G401.6 (cell line): ENCODE measurements around the gene SIGLEC1.

Experiments used
- FAIRE-seq: peaks from 2 replicates; lab custom pipeline; 2012; peaks lifted over from hg19 to GRCh38; lab: Jason Lieb, UNC

The SIGLEC1 gene

DNA sequence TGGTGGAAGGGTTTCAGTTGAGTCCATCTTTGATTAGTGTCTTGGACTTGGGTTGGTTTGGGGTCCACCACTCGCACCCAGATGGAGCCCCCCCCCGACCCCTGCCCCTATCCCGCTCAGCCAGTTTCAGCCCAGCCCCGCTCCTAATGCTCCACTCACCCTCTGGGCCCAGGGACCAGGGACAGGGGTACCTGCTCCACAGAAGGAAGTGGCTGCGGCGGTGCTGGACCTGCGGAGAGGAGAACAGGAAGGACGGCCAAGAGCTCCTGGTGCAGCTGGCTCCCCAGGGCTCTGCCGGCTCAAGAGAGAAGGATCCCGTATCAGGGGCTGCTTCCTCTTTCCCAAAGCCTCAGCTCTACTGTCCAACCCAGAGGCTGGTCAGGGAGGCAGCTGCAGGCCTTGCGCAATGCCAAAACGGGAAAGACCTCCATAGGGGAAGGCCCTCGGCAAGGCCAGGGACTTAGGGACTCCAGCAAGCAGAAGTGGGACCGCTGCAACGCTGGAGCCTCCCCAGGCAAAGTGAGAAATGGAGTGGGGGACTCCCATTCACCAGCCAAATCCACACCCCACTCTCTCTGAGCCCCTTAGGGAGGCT, at the start of gene SIGLEC1:
Gene SIGLEC1 (minus strand): TSS at position 322 of the 595 bp plus-strand sequence. CDS start 5,472 bp downstream, outside the sequence.
- FAIRE-seq = no peak

DNA sequence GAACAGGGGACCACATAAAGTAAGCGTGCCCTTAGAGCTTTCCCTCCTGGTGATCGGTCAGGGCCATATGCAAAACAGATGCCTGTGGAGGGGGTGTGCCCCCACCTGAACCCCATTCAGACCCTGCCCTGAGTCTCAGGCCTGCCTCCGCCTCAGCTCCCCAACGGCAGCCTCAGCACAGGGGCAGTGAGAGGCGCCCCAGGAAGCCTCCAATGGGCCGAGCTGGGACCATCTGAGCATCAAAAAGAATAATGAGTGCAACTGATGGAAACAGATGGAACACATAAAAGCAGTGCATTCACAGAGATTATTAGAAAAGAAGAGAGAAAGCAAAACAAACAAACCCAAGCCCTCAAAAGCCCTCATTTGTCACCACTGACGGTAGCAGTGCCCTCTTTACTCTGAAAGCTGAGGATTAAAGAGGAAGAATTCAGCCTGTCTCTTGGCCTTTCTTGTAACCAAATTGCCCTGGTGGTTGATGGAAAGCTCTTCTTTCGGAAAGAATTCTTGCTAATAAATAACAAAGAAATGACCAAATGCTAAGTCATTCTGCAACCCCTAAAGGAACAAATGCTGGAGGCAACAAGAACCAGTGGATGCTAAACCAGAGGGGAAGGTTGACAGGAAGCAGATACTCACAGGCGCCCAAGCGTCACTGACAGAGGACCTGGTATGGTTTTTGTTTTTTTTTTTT, 48.4 kb upstream of the SIGLEC1 start:
- no peak for FAIRE-seq

DNA sequence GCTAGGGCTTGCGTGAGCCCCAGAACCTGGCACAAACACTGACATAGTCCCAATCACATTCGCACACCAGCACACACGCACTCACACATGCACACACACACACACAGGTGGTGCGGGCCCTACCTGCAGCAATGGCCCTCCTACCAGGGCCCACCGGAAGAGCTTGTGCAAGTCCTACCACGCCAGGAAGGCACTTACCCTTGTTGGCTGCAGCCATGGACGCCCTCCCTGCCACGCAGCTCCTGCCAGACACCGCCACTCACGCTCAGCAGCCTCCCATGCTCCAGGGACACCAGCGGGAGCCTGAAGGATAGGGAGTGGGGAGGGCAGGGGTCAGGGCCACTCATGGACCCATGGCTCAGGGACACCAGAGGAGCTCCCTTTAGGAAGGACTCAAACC, 47.5 kb upstream of the SIGLEC1 start:
- FAIRE-seq = no peak

DNA sequence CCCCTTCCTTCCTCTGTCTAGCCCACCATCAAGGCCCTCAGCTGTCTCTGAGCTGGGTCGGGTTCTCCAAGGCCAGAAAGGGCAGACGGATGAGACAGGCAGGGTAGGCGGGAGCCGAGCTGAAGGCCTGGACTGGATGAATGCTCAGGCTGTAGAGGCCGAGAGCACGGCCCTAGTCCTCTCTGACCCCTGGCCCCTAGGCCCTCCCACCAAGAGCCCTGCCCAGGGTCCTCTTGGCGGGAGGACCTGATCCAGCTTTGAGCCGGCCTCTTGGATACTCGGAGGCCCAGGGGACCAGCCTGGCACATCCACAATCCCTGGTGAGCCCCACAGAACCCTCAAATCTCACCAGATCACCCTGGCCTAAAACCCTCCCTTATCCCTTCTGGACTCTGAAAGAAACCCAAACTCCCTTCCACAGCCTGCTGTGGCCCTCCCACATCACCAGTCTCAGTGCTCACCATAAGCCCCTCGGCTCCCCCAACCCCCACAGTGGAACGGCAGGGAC, 47.0 kb upstream of the SIGLEC1 start:
- no peak for FAIRE-seq

DNA sequence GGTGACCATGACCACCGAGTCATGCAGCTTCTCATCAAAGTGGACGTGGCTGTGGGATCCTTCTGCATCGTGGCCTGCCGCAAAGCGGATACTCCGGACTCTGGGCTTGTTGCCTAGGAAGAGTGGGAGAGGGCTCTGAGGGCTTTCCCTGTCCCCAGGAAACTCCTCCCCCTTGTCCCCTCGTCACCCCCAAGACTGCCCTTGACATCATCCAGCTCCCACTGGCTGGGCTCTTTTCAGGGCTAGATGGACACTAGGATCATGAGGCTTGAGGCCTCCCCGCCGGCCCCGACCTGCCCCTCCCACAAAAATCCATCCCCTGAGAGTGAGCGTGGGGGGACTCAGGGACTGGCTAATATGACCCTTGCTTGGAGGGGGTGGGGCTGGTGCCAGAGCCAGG, 46.2 kb upstream of the SIGLEC1 start:
- no peak for FAIRE-seq

DNA sequence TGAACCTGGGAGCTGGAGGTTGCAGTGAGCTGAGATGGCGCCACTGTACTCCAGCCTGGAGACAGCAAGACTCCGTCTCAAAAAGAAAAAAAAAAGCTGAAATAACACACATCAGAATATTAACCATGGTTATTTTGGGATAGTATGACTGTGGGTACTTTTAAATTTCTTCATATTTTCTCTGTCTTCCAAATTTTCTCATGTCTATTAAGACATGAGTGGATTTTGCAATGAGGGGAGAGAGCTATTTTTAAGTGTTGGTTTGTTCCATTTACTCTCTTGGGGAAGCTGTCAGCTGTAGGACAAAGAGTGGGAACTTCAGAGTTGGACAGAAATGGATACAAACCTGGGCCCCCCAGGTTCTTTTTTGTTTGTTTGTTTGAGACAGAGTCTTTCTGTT, 44.9 kb upstream of the SIGLEC1 start:
- no peak for FAIRE-seq

DNA sequence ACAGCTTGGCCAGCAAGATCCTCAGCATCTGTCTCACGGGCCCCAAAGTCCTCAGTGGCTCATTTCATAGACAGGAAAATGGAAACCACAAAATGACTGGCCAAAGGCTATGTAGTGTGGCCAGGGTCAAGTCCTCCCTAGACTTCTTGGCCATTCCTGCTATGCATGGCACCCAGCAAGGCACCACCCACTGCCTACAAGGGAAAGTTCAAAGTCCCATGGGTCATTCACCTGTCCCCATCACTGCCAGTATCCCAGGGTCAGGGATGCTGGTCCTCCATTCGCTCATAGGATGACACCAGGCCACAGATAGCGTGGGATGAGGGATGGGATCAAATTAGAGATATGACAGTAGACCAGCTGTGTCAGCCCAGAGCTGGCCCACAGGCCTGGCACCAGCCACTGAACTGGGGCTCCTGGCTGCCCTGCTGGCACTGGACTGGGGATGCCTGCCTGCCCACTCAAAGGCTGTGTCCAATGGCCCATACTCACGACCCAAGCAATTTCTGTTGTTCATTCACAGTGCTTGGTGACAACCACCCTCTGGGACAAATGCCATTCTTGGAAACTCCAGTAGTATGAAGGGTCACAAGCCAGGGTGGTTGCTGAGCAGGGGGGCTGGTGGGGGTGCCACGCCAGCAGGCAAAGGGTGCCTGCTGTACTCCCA, 43.5 kb upstream of the SIGLEC1 start:
- FAIRE-seq = no peak

DNA sequence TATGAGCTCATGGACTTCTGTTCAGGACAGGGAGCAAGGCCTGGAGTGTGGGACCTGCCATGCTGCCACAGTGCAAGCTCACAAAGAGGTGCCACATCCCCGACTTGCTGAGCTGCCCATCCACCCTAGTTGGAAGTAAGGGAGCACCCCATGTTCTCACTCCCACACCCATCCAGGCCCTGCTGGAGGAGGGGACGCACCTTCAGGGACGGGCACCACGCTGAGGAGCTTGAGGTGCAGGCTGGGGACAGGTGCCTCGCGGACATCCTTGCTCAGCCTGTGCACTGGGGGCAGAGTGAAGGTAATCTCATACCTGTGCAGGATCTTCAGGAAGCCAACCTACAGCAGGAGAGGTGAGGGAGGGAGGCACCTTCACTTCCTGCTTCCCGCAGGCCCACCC, 42.9 kb upstream of the SIGLEC1 start:
- FAIRE-seq = no peak

DNA sequence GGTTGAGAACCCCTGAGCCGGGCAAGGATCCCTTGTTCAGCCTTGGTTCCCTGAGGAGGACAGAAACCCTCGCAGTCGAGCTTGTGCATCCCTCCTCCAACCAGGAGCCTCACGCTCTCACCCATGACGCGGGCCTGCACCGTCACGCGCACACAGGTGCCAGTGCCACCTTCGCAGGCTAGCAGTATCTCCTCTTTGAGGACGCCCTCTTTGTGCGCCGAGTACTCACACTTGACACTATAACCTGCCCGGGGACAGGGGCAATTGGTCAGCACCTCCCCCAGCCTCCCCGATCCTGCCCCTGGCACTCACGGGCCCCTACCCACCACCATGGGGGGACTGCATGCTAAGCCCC, 41.9 kb upstream of the SIGLEC1 start:
- no peak for FAIRE-seq

DNA sequence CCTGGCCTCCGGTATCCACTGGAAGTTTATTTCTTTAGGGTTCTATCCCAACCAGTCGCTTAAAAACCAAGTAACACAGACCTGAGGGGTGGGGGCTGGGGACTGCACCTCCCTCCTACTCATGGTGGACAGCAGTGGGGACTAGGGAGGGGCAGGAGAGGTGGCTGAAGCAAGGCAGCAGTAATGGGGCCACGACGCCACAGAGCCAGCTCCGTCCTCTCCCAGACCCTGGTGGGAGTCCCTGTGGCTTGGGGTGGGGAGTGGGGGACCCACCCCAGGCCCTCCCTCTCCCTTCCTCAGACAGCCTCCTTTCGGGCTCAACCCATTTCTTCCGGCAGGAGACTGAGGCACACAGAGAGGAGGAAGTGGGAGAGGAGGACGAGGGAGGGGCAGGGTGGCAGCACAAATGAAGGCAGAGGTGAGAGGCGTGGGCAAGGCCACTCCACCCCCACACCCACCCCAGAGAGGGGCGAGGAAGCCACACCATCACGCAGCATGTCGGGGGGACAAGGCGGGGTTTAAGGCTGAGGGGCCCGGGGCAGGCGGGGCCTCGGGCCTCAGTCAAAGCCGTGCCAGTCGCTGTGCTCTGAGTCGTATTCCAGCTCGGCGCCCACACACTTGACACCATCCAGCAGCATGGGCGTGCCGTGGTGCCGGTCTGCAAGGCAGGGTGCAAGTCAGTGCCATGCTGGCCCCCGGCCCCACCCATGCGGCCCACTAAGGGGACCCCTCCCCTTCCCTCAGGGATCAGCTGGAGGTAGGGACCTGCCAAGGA, 41.3 kb upstream of the SIGLEC1 start:
- no peak for FAIRE-seq

DNA sequence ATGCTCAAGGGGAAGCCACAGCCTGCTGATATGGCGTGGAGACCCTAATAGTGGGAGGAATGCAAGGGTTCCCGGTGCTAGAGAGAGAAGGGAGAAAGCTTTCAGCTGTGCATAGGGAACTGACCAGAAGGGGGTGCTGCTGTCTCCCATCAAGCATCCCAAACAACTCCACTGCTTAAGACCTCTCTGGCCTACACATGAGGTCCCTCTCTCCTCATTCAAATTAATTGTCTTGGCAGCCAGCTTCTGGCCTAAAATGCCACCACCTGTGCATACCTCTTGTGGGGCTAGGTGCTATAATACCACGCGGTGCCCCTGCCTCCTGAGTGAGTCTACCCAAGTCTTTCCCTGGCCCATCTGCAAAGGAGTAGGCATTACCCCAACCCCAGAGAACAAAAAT, 40.7 kb upstream of the SIGLEC1 start:
- FAIRE-seq = no peak

DNA sequence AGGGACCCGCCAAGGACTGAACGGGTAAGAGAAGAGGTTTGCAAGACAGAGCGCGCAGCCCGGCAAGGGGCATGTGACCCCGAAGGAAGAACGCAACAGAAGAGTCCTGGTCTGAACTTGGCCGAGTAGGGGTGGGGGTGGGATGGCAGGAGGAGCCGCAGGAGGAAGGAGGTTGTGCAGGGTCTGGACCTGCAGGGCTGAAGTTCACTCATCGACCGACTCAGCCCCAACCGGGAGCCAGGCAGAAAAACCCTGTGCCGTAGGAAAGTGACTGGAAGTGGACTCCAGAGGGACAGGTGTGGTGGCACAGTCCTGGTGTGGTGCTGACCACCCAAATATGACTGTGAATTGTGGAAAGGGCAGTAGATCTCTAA, 40.0 kb upstream of the SIGLEC1 start:
- FAIRE-seq = no peak

DNA sequence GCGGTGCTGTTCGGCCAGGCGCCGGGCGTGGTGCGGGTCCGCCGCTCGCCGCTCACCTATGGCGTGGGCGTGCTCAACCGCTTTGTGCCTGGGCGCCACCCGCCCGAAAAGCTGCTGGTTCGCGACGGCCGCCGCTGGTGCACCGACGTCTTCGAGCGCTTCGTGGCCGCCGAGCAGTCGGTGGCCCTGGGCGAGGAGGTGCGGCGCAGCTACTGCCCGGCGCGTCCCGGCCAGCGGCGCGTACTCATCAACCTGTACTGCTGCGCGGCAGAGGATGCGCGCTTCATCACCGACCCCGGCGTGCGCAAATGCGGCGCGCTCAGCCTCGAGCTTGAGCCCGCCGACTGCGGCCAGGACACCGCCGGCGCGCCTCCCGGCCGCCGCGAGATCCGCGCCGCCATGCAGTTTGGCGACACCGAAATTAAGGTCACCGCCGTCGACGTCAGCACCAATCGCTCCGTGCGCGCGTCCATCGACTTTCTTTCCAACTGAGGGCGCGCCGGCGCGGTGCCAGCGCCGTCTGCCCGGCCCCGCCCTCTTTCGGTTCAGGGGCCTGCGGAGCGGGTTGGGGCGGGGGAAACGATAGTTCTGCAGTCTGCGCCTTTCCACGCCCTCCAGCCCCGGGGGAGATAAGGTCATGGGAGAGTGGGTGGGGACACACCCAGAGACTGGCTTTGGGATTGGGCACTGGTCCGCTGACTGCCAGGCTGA, 39.4 kb upstream of the SIGLEC1 start:
- no peak for FAIRE-seq

DNA sequence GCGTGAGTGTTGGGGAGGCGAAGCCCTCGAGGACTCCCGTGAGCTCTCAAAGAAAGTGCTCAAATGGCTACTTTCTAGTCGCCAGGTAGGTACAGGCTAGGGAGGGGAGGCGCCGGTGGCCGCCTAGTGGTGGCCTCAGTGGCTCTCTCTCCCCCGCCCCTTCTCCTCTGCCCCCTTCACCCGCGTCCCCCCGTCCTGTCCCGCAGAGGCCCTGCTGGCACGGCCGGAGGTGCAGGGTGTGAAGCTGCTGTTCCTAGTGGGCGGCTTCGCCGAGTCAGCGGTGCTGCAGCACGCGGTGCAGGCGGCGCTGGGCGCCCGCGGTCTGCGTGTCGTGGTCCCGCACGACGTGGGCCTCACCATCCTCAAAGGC, 38.9 kb upstream of the SIGLEC1 start:
- FAIRE-seq = no peak

DNA sequence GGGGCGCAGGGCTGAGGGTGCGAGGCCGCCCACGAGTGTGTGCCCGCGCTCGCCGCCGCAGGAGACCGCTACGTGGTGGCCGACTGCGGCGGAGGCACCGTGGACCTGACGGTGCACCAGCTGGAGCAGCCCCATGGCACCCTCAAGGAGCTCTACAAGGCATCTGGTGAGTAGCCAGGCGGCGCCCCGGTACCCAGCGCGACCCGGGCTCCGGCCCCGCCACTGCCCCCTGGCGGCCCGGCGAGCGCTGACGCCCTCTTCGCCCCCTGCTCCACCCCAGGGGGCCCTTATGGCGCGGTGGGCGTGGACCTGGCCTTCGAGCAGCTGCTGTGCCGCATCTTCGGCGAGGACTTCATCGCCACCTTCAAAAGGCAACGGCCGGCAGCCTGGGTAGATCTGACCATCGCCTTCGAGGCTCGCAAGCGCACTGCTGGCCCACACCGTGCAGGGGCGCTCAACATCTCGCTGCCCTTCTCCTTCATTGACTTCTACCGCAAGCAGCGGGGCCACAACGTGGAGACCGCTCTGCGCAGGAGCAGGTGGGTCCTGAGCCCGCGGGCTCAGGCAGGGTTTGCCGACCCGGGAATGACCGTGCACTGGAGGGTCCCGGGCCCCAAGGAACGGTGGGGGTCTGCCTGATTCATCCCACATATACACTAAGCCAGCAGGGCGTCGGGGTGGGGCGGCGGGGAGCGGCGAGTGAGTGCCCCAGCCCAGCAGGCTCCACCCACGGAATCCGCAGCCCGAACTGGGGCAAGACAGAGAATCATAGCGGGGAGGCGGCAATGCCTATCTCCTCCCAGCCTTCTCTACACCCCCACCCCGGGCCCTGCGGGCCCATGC, 37.5 kb upstream of the SIGLEC1 start:
- no peak for FAIRE-seq

DNA sequence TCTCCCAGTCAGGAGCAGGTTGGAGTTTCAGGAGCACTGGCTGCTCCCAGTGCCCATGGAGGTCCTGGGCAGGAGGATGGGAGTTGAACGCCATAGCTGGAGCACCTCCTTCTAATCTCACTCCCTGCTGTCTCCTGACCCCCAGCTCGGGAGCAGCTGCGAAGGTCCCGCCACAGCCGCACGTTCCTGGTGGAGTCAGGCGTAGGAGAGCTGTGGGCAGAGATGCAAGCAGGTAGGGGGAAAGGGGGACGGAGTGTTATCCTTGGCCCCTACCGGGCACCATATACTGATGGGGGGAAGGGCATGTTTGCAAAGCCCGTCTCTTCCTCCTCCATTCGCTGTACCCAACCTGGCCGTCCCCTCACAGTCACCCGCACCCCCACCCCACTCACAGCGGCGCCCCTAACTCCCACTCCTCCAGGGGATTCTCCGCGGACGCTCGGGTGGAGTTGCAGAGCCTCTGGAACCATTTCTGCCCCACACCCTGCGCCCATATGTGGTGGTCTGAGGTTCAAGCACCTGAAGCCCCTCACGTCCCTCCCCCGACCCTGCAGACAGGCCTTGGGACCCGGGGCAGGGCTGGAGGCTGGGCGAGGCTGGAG, 36.8 kb upstream of the SIGLEC1 start:
- no peak for FAIRE-seq

DNA sequence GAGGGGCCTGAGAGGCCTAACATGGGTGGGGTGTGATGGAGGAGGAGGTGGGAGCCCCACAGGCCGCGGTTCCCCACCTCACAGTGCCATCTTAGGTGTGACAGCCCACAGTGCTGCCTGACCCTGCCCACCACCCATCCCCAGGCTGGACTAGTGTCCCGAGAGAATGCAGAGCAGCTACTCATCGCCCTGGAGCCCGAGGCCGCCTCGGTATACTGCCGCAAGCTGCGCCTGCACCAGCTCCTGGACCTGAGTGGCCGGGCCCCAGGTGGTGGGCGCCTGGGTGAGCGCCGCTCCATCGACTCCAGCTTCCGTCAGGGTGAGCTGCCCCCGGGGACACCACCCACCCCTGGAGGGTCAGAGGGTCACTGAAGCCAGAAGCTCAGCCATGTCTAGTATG, 35.7 kb upstream of the SIGLEC1 start:
- FAIRE-seq = no peak

DNA sequence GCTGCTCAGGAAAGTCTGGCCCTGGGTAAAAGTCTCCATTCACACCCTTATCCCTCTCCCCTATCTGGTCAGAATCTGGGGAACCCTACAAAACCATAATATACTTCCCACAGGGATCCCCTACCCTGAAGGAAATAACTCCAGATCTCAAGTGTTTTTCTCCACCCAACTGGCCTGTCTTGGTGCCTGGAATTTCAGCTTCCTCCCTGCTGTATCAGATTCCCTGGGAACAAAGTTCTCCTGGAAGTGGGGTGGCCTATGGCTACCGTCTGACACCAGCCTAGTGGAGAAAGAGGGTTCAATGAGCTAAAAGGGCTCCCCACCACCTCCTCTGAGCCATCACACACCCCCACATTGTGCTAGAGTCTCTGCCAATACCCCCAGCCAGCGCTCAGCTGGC, 35.1 kb upstream of the SIGLEC1 start:
- FAIRE-seq = no peak

DNA sequence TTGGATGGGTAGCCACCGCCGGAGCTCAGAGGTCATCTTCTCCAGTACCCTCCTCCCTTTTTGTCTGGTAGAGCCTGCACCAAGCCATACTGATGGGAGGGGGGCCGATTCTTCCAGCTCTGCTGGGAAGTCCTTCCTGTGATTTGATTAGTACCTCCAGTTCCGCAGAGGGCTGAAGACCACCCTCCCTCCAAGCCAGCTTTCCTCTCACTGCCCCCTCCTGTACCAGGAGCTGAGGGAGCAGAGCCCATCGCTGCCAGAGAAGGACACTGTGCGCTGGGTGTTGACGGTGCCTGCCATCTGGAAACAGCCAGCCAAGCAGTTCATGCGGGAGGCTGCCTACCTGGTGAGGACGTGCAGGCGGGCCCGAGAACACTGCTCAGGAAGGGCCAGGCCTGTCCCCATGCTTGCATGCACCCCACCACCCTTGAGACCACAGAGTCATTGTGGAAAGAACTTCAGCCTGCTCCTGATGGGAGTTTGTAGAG, 33.3 kb upstream of the SIGLEC1 start:
- FAIRE-seq = no peak

DNA sequence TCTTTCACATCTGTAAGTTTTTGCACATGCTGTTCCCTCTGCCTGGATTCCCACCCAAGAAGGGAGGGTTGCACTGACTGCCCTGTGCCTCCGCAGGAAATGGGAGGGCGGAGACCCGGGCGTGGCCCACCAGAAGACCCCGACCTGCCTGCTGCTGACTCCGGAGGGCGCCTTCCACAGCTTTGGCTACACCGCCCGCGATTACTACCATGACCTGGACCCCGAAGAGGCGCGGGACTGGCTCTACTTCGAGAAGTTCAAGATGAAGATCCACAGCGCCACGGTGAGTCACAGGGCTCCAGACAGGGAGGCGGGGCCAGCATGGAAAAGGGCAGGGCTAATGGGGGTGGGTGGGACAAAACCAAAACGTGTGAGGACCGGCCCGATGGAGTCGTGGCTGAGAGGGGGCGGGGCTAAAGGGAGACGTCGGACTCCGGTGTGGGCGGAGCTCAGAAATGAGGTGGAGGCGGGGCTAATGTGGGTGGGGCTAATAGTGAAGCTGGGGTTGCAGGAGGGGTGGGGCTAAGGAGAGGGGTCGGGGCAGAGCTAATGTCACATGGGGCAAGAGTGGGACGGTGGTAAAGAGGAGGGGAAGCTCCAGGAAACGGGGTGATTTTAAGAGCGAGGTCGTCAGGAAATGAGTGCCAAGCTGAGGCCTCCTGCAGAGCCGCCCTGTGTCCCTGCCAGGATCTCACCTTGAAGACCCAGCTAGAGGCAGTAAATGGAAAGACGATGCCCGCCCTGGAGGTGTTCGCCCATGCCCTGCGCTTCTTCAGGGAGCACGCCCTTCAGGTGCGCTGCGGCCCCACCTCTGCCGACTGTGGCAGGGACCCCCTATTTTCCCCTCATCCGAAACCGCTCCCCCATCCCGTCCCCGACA, 32.6 kb upstream of the SIGLEC1 start:
- no peak for FAIRE-seq
